Kidney (tissue), 14 donors: ENCODE measurements around the gene DNM2. TPM values are rescaled to one million over a fixed set of nuclear protein-coding genes. Genes with fewer than 3 reads are reported as not detected.

ENCODE experiments used
- DNase-seq, 5 donors: peaks; one replicate each; pipeline ENCODE4 v3.0.0-alpha.2; 2013 to 2020
- FAIRE-seq: peaks from 2 replicates; lab custom pipeline; 2012; peaks lifted over from hg19 to GRCh38; lab: Jason Lieb, UNC
- H3K27ac ChIP-seq, 2 donors: one replicate each; pipeline ENCODE4 v1.7.0; 2013; ENCODE audit warnings: low read depth in 2 of 2, low read length in 2 of 2, inconsistent platforms in 1 of 2
- H3K27me3 ChIP-seq: one replicate; pipeline ENCODE4 v1.7.1; 2013; ENCODE audit warnings: low read length, inconsistent platforms; ENCODE audit not compliant: control insufficient read depth, insufficient read depth
- H3K36me3 ChIP-seq, 3 donors: one replicate each; pipeline versions ENCODE4 v1.7.0 to v1.7.1; 2013; ENCODE audit warnings: low read length in 3 of 3, control low read depth in 1 of 3, inconsistent platforms in 1 of 3; ENCODE audit not compliant: insufficient read depth in 3 of 3, control insufficient read depth in 2 of 3
- H3K4me1 ChIP-seq, 3 donors: one replicate each; pipeline versions ENCODE4 v1.7.0 to v1.7.1; 2013; ENCODE audit warnings: low read length in 3 of 3, inconsistent platforms in 1 of 3, low read depth in 1 of 3; ENCODE audit not compliant: control insufficient read depth in 2 of 3, insufficient read depth in 2 of 3
- H3K4me3 ChIP-seq, 3 donors: one replicate each; pipeline versions ENCODE4 v1.7.0 to v1.8.1; 2013; ENCODE audit warnings: low read length in 3 of 3, control low read depth in 1 of 3, inconsistent platforms in 1 of 3
- H3K9ac ChIP-seq, 3 donors: one replicate each; pipeline versions ENCODE4 v1.7.0 to v1.7.1; 2013; ENCODE audit warnings: low read length in 3 of 3, control low read depth in 1 of 3, inconsistent platforms in 1 of 3
- H3K9me3 ChIP-seq, 3 donors: one replicate each; pipeline versions ENCODE4 v1.7.0 to v1.7.1; 2013; ENCODE audit warnings: low read length in 3 of 3, control low read depth in 1 of 3, inconsistent platforms in 1 of 3; ENCODE audit not compliant: control insufficient read depth in 2 of 3, insufficient read depth in 1 of 3
- intact Hi-C: fragments of 100-400 bp; cut with DNase I; formaldehyde crosslinking; loops from one replicate; pipeline ENCODE4 v1.11.1; 2022
- polyA plus RNA-seq: library from polyadenylated mRNA; stranded (reverse); fragments of 350-450 nt; fragmentation: Illumina TruSeq; extraction: RNeasy Lipid Tissue Mini Kit (QIAGEN cat#74804); gene quantifications from one replicate; pipeline ENCODE4 v1.2.3, GENCODE V29; 2014; ENCODE audit warnings: low read depth, low replicate concordance; ENCODE audit not compliant: insufficient read depth
- total RNA-seq: library from RNA; stranded (reverse); fragmentation: NEBNext Ultra II Directional; extraction: Animal tissue kit (Norgen Biotek cat#: 25700); gene quantifications from one replicate; pipeline ENCODE4 v1.2.1, GENCODE V29; 2021
- TF ChIP-seq, protein P1 (sequence below): IDR thresholded peaks from 3 replicates; pipeline ENCODE4 v1.5.1; 2012; ENCODE audit warnings: mild to moderate bottlenecking, moderate library complexity, borderline replicate concordance; ENCODE audit not compliant: insufficient read depth; ENCODE audit errors: extremely low read depth
- donor health status: control.
- donor health status: control.
- donor health status: control.
- donor health status: control.
- donor health status: control.
- donor health status: DM: yes; HTN: yes; CAD: no.
- donor health status: Normal renal cell carcinoma (clear cell type).

The DNM2 gene
- total and polyA plus RNA-seq, 2 donors from 2014 or later: 79.0 to 226 TPM

- TF ChIP-seq, protein P1, sequence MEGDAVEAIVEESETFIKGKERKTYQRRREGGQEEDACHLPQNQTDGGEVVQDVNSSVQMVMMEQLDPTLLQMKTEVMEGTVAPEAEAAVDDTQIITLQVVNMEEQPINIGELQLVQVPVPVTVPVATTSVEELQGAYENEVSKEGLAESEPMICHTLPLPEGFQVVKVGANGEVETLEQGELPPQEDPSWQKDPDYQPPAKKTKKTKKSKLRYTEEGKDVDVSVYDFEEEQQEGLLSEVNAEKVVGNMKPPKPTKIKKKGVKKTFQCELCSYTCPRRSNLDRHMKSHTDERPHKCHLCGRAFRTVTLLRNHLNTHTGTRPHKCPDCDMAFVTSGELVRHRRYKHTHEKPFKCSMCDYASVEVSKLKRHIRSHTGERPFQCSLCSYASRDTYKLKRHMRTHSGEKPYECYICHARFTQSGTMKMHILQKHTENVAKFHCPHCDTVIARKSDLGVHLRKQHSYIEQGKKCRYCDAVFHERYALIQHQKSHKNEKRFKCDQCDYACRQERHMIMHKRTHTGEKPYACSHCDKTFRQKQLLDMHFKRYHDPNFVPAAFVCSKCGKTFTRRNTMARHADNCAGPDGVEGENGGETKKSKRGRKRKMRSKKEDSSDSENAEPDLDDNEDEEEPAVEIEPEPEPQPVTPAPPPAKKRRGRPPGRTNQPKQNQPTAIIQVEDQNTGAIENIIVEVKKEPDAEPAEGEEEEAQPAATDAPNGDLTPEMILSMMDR: no peak
- H3K4me1 ChIP-seq: no peaks in the 10 kb centered on the region
- H3K4me3 ChIP-seq: no peak overlapping the region
- DNase-seq: no peak
- H3K27me3 ChIP-seq: no peaks in the 10 kb centered on the region
- H3K27ac ChIP-seq: no peak overlapping the region
- no peak for FAIRE-seq
- peaks cover 3 to 50% (median 14%) of the 10 kb centered on the region in 3 donors for H3K36me3 ChIP-seq
- no peaks in the 10 kb centered on the region for H3K9me3 ChIP-seq
- intact Hi-C loops: no loop called here
- H3K9ac ChIP-seq: no peak overlapping the region
These were observed 94.3 kb downstream of the DNM2 start for GRCh38 chr19:10812196-10812595.

DNA sequence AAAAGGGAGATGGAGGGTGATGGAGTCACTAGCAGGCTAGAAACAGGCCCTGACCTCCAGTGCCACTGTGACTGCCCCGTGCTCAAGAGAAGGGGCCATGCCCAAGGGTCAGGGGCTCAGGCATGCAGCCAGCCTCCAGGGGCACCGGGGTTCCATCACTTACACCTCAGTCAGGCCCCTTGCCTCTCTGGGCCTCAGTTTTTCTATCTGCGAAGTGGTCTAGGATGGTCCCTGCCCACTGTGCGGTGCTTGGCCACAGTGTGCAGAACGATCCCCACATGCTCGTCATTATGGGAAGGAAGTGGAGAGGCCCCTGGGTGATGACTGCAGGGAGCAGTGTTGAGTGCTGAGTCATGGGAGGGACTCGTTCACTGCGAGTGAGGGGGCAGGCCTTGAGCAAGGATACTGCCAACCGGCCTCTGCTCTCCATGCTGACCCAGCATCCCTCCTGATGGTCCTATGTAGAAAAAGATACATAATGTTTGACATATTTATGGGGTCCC lies 95.1 kb downstream of the DNM2 start:
- no peak for DNase-seq
- Histone ChIP-seq H3K27me3 (no peaks in the 10 kb centered on the region), H3K9me3 (no peaks in the 10 kb centered on the region), H3K4me1 (no peaks in the 10 kb centered on the region), H3K27ac (no peak overlapping the region), H3K36me3 (peaks cover 3 to 50% (median 14%) of the 10 kb centered on the region in 3 donors), H3K9ac (no peak overlapping the region), H3K4me3 (no peak overlapping the region)
- intact Hi-C loops: no loop called here
- TF ChIP-seq, protein P1: no peak
- no peak for FAIRE-seq

DNA sequence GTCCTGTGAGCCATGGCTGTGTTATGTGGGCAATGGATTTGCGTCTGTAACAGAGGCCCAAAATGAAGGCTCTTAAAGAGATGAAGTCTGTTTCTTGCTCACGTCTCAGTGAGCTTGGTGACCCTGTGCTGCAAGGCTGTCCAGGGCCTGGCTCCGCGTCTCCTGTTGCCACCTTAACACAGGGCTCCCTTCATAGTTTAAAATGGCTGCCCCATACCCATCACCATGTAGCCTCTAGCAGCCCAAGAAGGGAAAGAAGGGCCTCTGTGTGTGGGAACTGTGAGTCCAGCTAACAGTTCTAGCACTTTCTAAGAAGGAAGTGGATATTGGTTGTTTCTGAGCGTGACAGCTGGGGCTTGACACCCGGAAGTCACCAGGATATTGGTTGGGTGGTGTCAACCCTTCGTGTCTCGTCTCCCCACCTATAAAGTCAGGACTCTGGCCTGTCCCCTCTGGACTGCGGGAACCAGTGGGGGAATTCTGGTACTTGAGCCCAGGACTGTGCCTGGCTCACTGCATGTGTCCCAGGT lies 97.2 kb downstream of the DNM2 start:
- Histone ChIP-seq H3K9me3 (no peaks in the 10 kb centered on the region), H3K27ac (no peak overlapping the region), H3K9ac (no peak overlapping the region), H3K36me3 (peaks cover 2 to 47% (median 18%) of the 10 kb centered on the region in 3 donors), H3K27me3 (no peaks in the 10 kb centered on the region), H3K4me3 (no peak overlapping the region), H3K4me1 (no peaks in the 10 kb centered on the region)
- no peak for FAIRE-seq
- DNase-seq: no peak
- TF ChIP-seq, protein P1: no peak
- intact Hi-C loops: no loop called here
